ENCODE data around the gene SPI1. TPM values are rescaled to one million over a fixed set of nuclear protein-coding genes. Genes with fewer than 3 reads are reported as not detected.
"Not testable (repeated sequence)": the region's sequence is repeated elsewhere in the genome, so short reads cannot be mapped to it uniquely, and the experiment has no call there.

Gene SPI1
- total RNA-seq, 1 donor from 2014 or later: 12.0 TPM

DNA sequence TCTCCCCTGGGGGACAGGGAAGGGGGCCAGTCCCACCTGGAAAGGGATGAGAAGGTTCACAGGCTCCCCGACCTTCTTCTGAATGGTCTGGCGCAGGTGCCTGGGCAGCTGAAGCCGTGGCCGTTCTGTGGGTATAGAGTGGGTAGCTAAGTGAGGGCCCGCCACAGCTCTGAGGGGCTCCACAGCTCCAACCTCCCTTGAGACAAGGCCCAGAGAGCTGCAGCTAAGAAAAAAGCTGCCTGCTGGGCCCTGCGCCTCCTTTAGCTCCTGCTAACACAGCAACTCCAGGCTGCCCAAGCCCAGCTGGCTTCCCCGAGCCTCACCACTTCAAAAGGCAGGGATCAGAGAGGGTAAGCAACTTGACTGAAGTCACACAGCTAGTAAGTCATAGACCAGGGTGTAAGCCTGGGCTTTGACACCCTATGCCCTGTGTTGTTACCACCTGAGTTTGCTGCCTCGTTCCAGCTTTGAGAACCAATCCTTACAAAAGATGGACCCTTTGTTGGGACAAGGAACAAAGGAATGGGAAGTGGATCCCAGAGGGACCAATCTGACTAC, 44.4 kb downstream of the SPI1 start:
- no peak for DNase-seq (ENCODE audit: low spot score)
- intact Hi-C loops (cut with DNase I): no loop called here

DNA sequence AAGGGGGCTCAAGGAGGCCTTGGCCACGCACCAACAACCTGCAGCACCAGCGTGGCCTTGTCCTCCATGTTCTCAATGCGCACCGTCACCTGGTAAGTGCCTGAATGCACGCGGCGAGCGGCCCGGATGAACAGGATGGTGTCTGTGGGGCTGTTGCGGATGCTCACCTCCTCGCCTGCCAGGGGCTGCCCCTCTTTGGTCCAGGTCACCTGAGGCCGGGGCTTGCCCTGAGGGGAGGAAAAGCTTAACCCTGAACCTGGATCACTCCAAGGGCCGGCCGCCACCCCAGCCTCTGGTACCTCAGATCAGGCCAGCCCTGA, 44.9 kb downstream of the SPI1 start:
- intact Hi-C loops (cut with DNase I): no loop called here
- no peak for DNase-seq (ENCODE audit: low spot score)

DNA sequence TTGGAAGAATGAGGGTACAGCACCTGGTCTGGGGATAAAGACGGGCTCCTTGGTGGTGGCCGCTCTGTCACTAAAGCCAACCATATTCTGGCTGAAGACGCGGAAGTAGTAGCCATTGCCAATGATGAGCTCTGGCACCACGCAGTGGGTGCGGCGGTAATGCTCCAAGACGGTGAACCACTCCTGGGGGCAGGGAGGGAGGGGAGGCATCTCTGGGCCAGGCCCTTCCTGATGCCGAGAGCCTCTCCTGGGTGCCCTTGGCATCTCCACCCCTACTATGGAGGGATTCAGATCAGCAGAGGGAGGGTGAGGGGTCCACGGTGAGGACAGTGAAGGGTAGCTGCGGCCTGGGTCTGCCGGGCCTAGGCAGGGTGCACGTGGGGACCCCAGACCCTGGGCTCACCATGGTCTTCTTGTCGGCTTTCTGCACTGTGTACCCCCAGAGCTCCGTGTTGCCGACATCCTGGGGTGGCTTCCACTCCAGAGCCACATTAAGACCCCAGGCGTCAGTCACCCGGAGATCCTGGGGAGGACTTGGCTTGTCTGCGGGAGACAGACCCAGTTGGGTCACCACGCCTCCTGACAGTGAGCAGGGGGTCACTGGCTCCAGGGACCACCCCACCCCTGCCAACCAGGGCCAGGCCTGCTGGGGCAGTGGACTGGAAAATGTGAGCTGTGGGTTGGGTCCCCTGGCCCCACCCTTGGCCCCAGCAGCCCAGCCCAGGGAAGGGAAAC, 45.4 kb downstream of the SPI1 start:
- no peak for DNase-seq (ENCODE audit: low spot score)
- intact Hi-C loops (cut with DNase I): no loop called here

DNA sequence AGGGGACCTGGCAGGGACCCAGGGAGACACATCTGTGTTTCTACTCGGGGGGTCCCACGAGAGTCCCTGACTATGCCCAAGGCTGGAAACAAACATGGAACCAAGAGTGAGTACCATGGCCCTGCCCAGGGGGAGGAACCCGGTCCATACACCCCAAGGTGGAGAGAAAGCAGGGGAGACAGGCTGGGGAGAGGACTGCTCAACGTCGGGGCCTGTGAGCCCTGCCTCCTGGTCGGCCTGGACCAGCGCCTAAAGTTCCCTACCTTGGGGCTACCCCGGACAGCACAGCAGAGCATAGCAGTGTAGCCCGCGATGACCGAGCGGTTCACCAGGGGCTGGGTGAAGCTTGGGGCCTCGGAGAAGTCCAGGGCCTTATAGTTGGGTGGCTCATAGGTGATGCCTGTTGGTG, 46.0 kb downstream of the SPI1 start:
- no peak for DNase-seq (ENCODE audit: low spot score)

DNA sequence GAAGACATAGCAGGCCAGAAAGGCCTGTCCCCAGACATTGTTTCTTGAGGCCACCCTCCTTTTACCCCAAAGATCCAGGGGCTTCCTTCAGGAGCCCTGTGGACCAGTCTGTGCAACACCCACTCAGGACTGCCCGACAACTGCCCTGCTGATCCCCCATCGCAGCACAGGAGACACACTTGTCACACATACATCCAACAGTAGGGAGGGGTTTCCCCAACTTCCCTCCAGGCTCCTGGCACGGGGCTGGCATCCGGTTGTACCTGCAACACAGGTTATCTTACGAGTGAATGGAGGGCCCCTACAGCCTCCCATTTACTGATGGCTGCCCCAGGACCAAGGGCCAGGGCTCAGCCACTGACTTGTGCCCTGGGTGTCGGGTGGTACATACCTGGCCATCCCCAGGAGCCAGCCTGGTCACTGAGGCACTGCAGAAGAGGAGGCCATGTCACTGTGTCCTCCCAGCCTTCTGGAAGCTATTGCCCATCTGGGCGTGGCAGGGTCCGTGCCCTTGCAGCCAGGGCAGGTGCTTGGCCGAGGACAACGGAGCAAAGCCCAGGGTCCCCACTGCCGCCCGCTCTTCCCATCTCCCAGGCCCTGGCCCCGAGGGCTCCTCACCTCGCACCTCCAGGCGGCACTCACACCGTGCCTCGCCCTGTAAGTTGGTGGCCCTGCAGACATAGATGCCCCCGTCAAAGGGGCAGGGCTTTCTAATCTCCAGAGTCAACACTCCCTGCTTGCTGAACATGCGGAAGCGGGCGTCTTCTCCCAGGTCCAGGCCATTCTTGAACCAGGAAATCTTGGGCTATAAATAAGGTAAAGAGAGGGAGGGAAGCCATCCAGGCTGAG, 46.7 kb downstream of the SPI1 start:
- no peak for DNase-seq (ENCODE audit: low spot score)
- intact Hi-C loops (cut with DNase I): no loop called here

More for the DNA sequence above, 46.0 kb downstream of the SPI1 start:
- intact Hi-C loops (cut with DNase I): no loop called here

DNA sequence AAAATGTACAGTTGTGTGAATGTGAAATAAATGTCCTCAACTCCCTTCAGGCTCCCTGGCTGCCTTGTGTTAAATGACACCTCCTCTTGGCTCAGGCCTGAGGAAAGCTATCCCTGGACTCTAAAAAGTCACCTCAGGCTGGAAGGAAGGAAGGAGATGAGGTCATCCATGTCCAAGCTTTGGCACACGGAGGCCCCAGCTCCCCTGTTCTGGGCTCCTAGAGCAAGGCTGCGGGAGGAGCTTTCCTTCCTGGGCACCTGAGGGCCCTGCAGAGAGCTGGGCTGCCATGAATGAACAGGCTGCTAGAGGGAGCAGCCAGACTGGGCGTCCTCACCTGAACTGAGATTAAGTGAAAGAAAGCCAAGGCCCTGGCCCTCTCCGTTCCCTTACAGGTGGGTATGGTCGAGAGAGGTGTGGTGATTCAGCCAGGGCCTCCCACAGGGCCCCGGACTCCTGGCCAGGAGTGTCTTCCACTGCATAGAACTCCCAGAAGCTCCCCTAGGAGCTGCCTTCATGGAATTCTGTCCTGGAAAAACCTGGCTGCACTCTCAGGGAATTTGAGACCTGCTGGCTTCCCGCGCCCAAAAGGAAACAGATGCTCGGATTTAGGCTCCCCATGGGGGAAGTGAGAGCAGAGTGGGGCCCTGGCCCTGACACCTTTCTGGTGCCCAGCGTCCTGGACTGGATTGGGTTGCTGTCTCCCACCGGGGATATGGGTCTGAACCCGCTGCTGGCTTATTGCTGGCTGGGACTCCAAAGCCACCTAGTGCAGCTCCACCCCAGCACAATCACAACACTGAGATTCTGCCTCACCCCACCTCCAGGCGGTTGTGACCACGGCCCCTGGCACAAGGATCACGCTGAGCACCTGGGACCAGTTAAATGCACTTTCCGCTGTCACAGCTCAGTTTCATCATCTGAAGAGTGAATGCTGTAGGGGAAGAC, 48.1 kb downstream of the SPI1 start:
- intact Hi-C loops (cut with DNase I): no loop called here
- DNase-seq (ENCODE audit: low spot score): no peak

DNA sequence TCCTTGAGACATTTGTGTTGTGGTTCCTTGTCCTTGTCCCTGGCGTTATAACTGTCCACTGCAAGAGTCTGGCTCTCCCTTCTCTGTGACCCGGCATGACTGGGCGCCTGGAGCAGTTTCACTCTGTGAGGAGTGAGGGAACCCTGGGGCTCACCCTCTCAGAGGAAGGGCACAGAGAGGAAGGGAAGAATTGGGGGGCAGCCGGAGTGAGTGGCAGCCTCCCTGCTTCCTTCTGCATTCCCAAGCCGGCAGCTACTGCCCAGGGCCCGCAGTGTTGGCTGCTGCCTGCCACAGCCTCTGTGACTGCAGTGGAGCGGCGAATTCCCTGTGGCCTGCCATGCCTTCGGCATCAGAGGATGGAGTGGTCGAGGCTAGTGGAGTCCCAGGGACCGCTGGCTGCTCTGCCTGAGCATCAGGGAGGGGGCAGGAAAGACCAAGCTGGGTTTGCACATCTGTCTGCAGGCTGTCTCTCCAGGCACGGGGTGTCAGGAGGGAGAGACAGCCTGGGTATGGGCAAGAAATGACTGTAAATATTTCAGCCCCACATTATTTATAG, 48.8 kb downstream of the SPI1 start:
- no peak for DNase-seq (ENCODE audit: low spot score)
- intact Hi-C loops (cut with DNase I): no loop called here

DNA sequence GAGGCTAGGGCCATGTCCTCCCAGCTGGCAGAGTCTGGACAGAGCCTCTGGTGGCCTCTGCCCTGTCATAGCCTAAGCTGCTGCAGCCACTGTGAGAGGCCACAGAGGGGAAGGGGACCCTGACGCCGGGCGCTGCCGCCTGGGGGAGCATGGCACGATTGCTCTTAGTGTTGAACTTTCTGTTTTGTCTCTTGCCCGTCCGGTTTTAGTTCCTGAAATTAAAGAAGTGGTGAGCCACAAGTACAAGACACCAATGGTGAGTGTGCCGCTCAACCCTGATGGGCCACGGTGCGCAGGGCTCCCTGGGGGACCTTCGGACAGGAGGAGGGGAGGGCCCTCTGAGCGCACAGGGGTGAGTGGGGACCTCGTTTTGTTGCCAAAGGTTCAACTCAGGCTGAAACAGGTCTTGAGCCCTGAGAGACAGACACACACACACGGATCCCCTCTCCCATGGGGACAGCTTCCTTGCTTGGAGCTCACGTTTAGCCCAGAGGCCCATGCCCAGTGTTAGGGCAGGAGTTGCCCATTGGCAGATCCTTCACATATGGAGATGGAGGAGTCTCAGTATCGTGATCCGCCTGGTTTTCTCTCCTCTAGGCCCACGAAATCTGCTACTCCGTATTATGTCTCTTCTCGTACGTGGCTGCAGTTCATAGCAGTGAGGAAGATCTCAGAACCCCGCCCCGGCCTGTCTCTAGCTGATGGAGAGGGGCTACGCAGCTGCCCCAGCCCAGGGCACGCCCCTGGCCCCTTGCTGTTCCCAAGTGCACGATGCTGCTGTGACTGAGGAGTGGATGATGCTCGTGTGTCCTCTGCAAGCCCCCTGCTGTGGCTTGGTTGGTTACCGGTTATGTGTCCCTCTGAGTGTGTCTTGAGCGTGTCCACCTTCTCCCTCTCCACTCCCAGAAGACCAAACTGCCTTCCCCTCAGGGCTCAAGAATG, 49.6 kb downstream of the SPI1 start:
- no peak for DNase-seq (ENCODE audit: low spot score)
- intact Hi-C loops (cut with DNase I): no loop called here

DNA sequence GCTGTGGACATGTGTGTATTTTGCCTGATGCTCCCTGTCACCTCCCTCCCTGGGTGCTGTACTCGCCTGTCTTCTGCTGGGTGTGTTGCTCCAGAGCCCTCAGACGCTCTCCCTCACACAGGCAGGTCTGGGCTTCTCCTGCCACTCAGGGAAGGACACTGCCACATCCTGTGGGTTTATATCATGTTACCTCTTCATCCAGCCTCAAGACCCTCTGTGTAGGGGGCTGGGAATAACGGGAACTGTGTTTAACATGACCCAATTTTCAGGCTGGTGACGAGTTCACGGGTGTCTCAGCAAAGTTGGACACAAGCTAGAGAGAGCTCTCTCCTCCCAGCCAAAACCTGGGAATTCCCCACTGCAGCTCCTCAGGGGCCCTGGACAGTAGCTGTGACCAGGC, 50.4 kb downstream of the SPI1 start:
- no peak for DNase-seq (ENCODE audit: low spot score)
- intact Hi-C loops (cut with DNase I): no loop called here

DNA sequence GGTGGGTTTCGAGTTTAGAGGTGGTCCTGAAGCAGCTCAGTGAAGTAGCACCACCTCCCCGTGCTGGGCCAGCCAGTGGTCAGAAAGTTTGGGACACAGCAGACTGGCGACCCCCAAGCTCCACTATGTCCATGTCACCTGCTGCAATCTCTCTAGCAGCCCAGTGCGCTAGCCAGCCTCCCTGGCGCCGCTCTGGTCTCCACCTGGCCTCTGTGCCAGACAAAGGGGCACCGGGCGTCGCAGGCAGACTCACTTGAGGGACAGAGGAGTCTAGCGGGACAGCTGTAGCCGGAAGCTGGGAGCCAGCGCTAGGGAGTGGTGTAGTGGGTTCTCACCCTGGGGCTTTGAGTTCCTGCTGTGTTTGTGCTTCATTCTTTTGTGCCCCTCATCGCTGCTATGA, 51.3 kb downstream of the SPI1 start:
- DNase-seq (ENCODE audit: low spot score): peak; percentile 57
- intact Hi-C loops (cut with DNase I): no loop called here

DNA sequence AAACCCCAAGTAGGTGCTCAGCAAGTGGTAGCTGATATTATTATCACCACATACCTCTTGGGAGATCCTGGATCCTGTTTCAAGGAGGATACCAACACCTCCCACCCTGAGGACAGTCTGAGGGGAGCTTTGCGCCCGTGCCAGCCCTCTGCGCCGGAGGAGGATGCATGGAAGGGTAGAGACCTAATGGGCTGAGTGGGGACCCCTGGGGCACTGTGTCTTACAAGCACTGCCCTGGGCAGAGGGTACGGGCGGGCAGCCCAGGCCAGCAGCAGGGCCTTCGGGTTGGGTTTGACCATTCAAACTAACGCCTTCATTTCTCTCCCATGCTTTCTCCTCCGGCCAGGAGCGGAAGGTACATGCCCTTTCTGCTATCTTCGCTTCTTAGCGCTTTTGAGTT, 52.1 kb downstream of the SPI1 start:
- DNase-seq (ENCODE audit: low spot score): peak; percentile 72
- intact Hi-C loops (cut with DNase I): no loop called here

DNA sequence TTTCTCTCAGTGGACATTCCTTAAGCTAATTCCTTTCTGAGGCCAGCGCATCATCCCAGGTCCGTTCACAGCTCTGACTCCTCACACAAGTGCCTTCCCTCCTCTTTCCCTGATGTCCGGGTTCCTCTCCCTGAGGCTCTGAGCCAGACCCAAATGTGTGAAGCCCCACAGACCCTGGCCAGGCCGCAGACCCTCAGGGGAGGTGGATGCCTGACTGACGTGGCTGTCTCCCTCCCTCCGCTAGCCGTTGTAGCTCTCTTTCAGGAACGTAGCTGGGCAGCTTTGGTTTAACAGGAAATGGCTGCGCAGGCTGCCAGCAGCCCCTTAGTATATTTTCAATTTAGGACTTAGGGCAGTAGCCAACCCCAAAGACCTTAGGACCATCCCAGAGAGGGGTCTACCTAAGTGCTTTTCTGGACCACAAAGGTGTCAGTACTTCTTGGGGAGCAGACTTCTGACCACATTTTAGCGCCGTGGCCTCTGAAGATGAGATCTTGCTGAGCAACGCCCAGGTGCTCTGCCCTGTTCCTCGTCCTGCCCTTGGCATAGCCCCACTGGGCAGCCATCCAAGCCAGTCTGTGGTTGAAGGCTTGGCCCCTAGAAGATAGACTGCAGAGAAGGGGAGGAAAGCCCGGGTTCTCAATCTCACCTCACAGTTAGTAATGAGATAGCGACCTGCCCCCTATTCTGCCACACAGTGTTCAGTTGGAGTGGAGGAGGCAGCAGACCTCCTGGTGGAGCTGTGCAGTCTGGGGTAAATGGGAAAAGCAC, 52.9 kb downstream of the SPI1 start:
- DNase-seq (ENCODE audit: low spot score): peak; percentile 66
- intact Hi-C loops (cut with DNase I): no loop called here

DNA sequence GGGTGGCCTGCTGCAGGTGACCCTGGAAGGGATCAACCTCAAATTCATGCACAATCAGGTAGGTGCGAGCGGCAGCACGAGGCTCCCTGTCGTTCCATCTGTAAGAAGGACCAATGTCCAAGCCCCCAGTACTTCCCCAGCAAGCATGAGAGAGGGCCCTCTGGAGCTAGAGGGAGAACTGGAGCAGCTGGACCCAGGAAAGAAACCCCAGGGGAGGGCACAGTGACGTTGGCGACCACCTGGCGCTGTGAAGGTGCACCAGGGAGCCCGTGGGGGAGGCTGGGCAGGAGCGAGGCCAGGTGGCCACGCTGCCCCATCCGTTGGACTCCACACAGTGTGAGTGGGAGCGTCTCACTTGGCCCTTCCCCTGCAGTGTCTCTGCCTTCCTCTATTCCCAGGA, 53.8 kb downstream of the SPI1 start:
- intact Hi-C loops (cut with DNase I): loop anchor here (5.0 kb wide), 1 partner anchor 47 kb away; no protein-coding TSS in a partner anchor
- DNase-seq (ENCODE audit: low spot score): peak; percentile 68

DNA sequence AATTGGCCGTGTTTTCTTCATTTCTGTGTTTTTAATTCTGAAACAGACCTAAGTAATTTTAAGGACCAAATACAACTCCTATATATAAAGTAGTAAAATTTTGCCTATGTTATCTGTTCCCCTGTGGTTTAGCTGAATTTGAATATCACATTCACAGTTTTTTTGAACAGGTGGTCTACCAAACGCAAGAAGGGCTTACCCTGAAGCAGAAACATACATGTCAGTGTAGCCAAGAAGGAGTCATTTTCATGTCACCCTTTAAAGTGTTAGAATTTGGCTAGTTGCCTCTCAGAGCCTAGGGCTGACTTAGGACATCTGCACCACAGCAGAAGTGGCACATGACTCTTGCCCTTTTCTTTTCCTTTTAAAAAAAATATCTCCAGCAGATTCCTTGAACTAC, 60.2 kb downstream of the SPI1 start:
- intact Hi-C loops (cut with DNase I): no loop called here
- peak; percentile 31 for DNase-seq (ENCODE audit: low spot score)

DNA sequence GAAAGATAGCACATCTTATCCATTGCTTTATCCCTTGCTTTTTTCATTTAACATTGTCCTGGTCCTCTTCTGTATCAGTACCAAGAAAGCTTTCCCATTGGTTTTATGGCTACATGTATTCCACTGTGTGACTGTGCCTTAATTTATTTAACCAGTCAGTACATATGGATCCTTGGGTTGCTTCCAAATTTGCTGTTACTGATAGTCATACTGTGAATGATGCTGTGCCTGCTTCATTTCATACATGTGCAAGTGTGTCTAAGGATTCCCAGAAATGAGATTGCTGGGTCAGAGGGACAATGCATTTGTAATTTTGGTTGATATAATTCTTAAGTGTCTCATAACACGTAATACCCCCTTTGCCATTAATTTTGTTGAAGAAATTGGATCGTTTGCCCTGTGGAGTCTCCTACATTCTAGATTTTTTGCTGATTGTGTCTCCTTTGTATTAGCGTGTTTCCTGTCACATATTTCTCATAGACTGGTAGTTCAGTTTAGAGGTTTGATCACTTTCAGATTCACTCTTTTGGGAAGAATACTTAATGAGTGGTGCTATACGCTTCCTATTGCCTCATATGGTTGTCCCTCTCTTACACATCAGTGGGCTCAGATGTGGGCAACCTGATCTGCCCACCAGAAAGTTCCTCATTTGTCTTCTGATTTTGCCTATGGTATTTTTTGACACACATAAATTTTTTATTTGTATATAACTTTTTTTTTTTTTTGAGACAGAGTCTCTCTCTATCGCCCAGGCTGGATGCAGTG, 61.1 kb downstream of the SPI1 start:
- peak; percentile 6 for DNase-seq (ENCODE audit: low spot score)
- intact Hi-C loops (cut with DNase I): no loop called here

DNA sequence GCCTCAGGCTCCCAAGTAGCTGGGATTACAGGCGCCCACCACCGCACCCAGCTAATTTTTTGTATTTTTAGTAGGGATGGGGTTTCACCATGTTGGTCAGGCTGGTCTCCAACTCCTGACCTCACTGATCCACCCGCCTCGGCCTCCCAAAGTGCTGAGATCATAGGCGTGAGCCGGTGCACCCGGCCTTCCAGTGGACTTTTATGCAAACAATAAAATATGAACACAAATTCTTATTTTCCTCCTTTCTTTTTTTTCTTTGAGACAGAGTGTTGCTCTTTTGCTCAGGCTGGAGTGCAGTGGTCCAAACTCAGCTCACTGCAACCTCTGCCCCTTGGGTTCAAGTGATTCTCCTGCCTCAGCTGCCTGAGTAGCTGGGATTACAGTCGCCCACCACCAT, 61.8 kb downstream of the SPI1 start:
- DNase-seq (ENCODE audit: low spot score); intact Hi-C loops (cut with DNase I): not testable (repeated sequence)

DNA sequence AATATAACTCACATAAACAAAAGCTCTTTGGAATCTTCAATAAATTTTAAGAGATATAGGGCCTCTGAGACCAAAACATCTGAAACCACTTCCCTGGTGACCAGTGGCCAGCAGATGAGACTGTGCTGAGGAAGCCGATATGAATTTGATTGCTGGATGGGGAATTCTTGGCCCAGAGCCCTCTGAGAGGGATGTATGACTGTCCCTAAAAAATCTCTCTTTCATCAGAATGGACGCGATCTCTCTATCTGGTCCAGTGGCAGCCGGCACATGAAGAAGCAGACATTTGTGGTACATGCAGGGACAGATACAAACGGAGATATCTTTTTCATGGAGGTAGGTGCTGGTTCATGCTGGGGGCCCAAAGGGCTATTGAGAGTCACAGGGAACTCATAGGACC, 63.4 kb downstream of the SPI1 start:
- DNase-seq (ENCODE audit: low spot score): peak; percentile 9
- intact Hi-C loops (cut with DNase I): no loop called here
